GM19099 (cell line): ENCODE measurements around the gene CCDC71L.

ENCODE experiments used
- POLR2A ChIP-seq: IDR thresholded peaks from 3 replicates; pipeline ENCODE4 v1.6.1; 2011; ENCODE audit warnings: low read depth; ENCODE audit not compliant: insufficient read length; ENCODE audit errors: extremely low read depth

Gene CCDC71L

DNA sequence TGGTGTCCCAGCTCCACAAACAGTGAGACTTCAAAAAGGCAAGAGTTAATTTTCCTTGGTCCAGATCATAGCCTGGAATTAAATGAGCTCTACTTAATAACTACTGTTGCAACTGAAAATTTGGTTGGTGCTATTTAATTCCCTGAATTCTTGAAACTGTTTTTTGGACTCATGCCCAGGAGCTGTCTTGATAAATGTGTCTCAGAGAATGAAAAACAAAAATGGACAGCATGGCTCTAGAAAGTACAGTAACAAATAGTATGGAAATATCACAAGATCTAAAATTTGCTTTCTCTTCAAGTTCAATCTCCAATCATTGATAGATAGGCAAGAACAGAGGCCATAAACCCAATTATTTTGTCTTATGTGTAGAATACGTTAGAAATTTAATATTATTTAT, 42.5 kb downstream of the CCDC71L start:
- TF ChIP-seq POLR2A, result no peak

GRCh38 chr7:106617860-106618259, 43.1 kb downstream of the CCDC71L start:
- no peak for TF ChIP-seq POLR2A

DNA sequence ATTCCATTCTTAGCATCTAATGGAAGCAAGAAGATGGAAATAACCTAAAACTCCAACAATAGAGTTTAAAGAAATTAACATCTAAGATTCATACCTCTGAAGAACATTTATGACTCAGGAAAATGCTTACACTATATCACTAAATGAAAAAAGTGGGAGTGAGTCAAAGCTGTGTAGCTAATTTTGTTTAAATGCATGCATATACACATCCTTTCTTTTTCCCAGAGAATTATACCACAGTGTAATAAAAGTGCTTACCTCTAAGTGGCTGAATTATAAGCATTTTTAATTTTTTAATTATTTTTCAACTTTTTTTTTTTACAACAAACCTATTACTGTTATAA, 44.3 kb downstream of the CCDC71L start:
- no peak for TF ChIP-seq POLR2A

DNA sequence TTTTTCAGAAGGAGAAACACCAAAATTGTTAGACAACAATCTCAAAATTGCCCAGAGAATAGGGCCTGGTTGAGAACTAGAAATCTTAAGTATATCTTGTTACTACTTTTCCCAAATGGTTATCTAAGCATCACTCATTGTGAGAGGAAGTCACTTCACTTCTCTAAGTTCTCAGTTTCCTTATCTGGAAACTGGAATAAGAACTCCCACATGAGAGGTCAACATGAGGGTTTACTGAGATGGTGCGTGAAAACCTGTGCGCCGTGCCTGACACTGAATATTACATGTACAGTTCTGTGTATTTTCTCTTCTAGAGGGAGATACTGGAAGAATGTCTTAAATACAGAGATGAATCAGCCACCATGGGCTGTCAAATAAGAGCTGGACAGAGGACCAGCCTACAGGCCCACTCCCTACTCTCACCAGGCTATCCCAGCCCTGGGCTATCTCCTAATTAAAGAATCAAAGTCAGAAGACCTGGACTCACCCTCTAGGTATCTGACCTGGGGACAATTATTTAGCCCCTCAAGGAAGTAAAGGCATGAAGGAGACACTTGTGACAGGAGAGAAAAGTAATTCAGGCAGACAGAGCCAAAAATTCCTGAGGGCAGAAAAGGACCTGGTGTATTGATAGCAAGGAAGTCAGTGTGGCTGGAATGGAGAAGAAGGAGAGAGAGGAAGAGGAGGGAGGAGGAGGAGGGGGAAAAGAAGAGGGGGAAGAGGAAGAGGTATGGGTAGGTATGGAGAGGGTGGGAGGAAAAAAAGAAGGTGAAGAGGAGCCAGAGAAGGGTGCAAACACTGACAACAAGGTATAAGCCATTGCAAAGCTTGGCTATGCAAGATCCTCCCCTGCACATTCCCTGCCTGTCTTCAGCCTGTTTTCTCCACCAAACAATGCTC, 44.9 kb downstream of the CCDC71L start:
- no peak for TF ChIP-seq POLR2A

GRCh38 chr7:106614751-106615150, 46.2 kb downstream of the CCDC71L start:
- no peak for TF ChIP-seq POLR2A

DNA sequence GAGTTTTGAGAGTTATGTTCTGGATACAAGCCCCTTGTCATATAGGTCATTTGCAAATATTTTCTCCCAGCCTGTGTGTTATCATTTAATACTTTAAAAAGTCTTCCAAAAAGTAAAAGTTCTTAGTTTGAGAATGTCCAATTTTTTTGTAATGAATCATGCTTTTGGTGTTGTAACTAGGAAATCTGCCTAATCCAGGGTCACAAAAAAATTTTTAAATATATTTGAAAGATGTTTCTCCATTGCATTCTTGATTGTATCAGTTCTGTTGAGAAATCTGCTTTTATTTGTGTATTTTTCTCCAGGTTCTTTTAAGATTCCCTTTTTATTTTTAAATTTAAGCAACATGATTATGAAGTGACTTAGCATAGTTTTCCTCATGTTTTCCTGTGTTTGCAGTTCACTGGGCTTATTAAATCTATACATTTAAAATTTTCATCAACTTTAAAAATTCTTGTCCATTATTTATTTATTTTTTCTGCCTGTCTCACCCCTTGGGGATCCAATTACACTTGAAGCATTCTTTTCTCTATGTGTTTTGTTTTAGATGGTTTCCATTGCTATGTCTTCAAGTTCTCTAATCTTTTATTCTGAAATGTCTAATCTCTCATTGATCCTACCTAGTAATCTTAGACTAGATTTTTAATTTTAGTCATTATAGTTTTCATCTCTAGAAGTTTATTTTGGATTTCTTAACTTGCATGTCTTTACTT, 47.0 kb downstream of the CCDC71L start:
- TF ChIP-seq POLR2A, result no peak

GRCh38 chr7:106613279-106613678, 47.7 kb downstream of the CCDC71L start:
- no peak for TF ChIP-seq POLR2A

GRCh38 chr7:106612432-106612831, 48.5 kb downstream of the CCDC71L start:
- no peak for TF ChIP-seq POLR2A

- TF ChIP-seq POLR2A, result no peak
These were observed 49.0 kb downstream of the CCDC71L start for GRCh38 chr7:106611911-106612310.

DNA sequence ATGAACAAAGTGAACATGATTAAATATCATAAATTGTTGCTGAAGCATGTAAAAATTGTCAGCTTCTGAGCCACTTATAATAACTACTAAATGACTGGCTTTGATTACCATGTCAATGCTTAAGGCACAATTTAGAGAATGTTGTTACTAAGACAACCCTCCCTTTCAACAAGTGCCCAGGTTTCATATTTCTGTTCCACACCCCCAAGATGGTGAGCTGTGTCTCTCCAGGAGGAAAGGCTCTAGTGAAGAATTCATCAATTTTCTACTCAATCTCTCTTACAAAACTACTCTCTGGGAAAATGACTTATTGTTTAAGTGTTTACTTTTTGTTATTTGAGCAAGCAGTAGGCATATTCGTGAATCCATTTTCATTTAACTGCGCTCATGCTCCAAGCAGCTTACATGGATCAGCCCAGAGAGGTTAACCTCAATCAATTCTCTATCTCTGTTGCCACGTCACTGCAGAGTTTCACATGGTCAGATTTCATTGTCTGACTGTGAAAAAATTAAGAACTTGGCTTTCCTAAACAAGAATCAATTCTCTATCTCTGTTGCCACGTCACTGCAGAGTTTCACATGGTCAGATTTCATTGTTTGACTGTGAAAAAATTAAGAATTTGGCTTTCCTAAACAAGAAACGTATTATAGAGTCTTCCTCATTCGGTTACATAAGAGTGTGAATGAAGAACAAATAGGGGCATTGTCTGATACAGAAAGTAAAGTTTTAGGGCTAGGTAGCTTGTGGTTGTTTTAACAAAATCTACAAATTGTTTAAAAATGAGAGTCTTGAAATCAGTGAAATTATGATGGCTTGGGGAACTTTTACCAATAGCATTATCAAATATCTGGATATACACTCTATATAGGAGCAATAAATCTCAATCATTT, 49.7 kb downstream of the CCDC71L start:
- TF ChIP-seq POLR2A, result no peak

GRCh38 chr7:106609416-106609815, 51.5 kb downstream of the CCDC71L start:
- no peak for TF ChIP-seq POLR2A

GRCh38 chr7:106608661-106609060, 52.3 kb downstream of the CCDC71L start:
- no peak for TF ChIP-seq POLR2A
